OCI-LY1 (cell line): ENCODE measurements around the gene PDSS1.
"Not testable (repeated sequence)": the region's sequence is repeated elsewhere in the genome, so short reads cannot be mapped to it uniquely, and the experiment has no call there.

Experiments
- H2AFZ ChIP-seq: fragments of 200-600 bp; sonication (generic), shearing (Covaris generic); 2 replicates; pipeline ENCODE4 v1.6.0; 2014; ENCODE audit warnings: antibody characterized with exemption, mild to moderate bottlenecking, low read length
- H3F3A ChIP-seq: fragments of 200-600 bp; sonication (generic), shearing (Covaris generic); 2 replicates; pipeline ENCODE4 v1.6.0; 2014; ENCODE audit warnings: mild to moderate bottlenecking, antibody characterized with exemption, low read length, moderate library complexity; ENCODE audit not compliant: insufficient read depth
- H3K27ac ChIP-seq: fragments of 200-600 bp; sonication (generic); 2 replicates; pipeline ENCODE4 v1.5.1; 2014; ENCODE audit warnings: low read length, mixed run types, mild to moderate bottlenecking, low read depth; ENCODE audit not compliant: poor library complexity, severe bottlenecking
- H3K27me3 ChIP-seq: fragments of 200-600 bp; sonication (generic); 2 replicates; pipeline ENCODE4 v1.6.0; 2014; ENCODE audit warnings: antibody characterized with exemption, mild to moderate bottlenecking, low read length, moderate library complexity; ENCODE audit not compliant: insufficient read depth
- H3K36me3 ChIP-seq: fragments of 200-600 bp; sonication (generic); 2 replicates; pipeline ENCODE4 v1.6.1; 2014; ENCODE audit warnings: mild to moderate bottlenecking, antibody characterized with exemption, low read length, moderate library complexity, mixed read lengths; ENCODE audit not compliant: insufficient read depth
- H3K4me1 ChIP-seq: fragments of 200-600 bp; sonication (generic); 2 replicates; pipeline ENCODE4 v1.5.1; 2014; ENCODE audit warnings: mild to moderate bottlenecking, low read length, moderate library complexity; ENCODE audit not compliant: insufficient read depth, severe bottlenecking
- H3K4me2 ChIP-seq: fragments of 200-600 bp; sonication (generic), shearing (Covaris generic); 2 replicates; pipeline ENCODE4 v1.6.1; 2014; ENCODE audit warnings: low read length
- H3K4me3 ChIP-seq: fragments of 200-600 bp; sonication (generic); 2 replicates; pipeline ENCODE4 v1.5.1; 2014; ENCODE audit warnings: low read length, low read depth, mild to moderate bottlenecking, mixed read lengths; ENCODE audit not compliant: poor library complexity, severe bottlenecking
- H3K79me2 ChIP-seq: fragments of 200-600 bp; shearing (Covaris generic); 2 replicates; pipeline ENCODE4 v1.6.1; 2016; ENCODE audit warnings: mixed run types, low read length, mixed read lengths; ENCODE audit not compliant: insufficient read depth
- H3K9ac ChIP-seq: fragments of 200-600 bp; sonication (generic), shearing (Covaris generic); 2 replicates; pipeline ENCODE4 v1.6.1; 2014; ENCODE audit warnings: mild to moderate bottlenecking, low read length, mixed read lengths
- H3K9me2 ChIP-seq: fragments of 200-600 bp; sonication (generic), shearing (Covaris generic); 2 replicates; pipeline ENCODE4 v1.6.1; 2014; ENCODE audit warnings: low read depth, mild to moderate bottlenecking, low read length, mixed read lengths
- H3K9me3 ChIP-seq: fragments of 200-600 bp; shearing (Covaris generic); 2 replicates; pipeline ENCODE4 v1.6.1; 2014; ENCODE audit warnings: low read length, mixed read lengths
- H4K20me1 ChIP-seq: fragments of 200-600 bp; sonication (generic), shearing (Covaris generic); 2 replicates; pipeline ENCODE4 v1.6.0; 2016; ENCODE audit warnings: mild to moderate bottlenecking, low read length; ENCODE audit not compliant: insufficient read depth
- EZH2 ChIP-seq: fragments of 200-600 bp; sonication (generic), shearing (Covaris generic); IDR thresholded peaks from 2 replicates; pipeline ENCODE4 v1.8.0; 2017; ENCODE audit warnings: borderline replicate concordance, mixed run types, mild to moderate bottlenecking, antibody characterized with exemption, low read length, moderate library complexity, mixed read lengths
- TF ChIP-seq, protein P1 (sequence below): fragments of 200-600 bp; sonication (generic), shearing (Covaris generic); IDR thresholded peaks from 2 replicates; pipeline ENCODE4 v1.5.1; 2017; ENCODE audit warnings: mild to moderate bottlenecking, antibody characterized with exemption, low read length, moderate library complexity, mixed read lengths

PDSS1 gene

DNA sequence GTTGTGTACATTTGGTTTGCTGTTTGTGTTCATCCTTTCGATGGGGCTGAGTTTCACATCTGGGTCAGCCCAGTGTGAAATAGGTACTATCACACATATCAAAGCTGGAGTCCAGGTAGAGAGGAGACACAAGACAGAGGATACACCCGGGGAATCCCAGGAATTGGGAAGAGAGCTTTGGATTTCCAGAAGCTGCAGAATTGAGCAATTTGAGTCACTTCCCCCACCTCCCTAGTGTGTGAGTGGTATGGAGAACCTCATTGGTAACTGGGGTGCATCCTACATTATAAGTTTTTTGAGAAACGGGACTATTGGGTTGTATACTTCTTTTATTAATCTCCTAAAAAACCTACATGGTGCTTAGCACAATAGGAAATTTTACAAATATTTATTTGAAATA is 12.1 kb upstream of the PDSS1 start:
- Histone ChIP-seq H3K9me3 (no peaks in the 10 kb centered on the region), H3K9ac (0 out of 2 replicates have a peak overlapping the region, but pooled peaks have one; percentile 33), H3K4me2 (peak overlapping the region; percentile 36; the same call in 1 of the 2 replicates), H4K20me1 (no peaks in the 10 kb centered on the region), H2AFZ (no peak overlapping the region; the same call in 1 of the 2 replicates), H3K79me2 (no peaks in the 10 kb centered on the region), H3K27me3 (no peaks in the 10 kb centered on the region), H3K36me3 (no peaks in the 10 kb centered on the region), H3K4me1 (peaks cover 6% of the 10 kb centered on the region), H3K27ac (no peak overlapping the region), H3K9me2 (no peaks in the 10 kb centered on the region), H3F3A (no peaks in the 10 kb centered on the region), H3K4me3 (no peak overlapping the region)
- TF ChIP-seq, protein P1, sequence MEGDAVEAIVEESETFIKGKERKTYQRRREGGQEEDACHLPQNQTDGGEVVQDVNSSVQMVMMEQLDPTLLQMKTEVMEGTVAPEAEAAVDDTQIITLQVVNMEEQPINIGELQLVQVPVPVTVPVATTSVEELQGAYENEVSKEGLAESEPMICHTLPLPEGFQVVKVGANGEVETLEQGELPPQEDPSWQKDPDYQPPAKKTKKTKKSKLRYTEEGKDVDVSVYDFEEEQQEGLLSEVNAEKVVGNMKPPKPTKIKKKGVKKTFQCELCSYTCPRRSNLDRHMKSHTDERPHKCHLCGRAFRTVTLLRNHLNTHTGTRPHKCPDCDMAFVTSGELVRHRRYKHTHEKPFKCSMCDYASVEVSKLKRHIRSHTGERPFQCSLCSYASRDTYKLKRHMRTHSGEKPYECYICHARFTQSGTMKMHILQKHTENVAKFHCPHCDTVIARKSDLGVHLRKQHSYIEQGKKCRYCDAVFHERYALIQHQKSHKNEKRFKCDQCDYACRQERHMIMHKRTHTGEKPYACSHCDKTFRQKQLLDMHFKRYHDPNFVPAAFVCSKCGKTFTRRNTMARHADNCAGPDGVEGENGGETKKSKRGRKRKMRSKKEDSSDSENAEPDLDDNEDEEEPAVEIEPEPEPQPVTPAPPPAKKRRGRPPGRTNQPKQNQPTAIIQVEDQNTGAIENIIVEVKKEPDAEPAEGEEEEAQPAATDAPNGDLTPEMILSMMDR = no peak
- TF ChIP-seq EZH2 = no peak

DNA sequence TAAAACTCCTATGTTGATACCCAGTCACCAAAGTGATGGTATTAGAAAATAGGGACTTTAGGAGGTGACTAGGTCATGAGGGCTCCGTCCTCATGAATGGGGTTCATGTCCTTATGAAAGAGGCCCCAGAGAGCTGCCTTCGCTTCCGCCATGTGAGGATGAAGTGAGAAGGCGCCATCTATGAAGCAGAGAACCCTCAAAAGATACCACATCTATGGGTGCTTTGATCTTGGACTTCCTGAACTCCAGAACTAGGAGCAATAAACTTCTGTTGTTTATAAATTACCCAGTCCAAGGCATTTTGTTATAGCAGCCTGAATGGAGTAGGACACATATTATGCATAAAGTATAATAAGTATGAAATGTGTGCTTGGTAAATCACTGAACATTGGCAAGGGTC is 8.1 kb upstream of the PDSS1 start:
- Histone ChIP-seq H3K9me2 (no peaks in the 10 kb centered on the region), H3K9ac (no peak overlapping the region), H3K4me1 (peaks cover 6% of the 10 kb centered on the region), H3K4me3 (no peak overlapping the region), H3K9me3 (no peaks in the 10 kb centered on the region), H3K79me2 (no peaks in the 10 kb centered on the region), H4K20me1 (no peaks in the 10 kb centered on the region), H3F3A (no peaks in the 10 kb centered on the region), H2AFZ (no peak overlapping the region), H3K36me3 (no peaks in the 10 kb centered on the region), H3K27ac (no peak overlapping the region), H3K27me3 (no peaks in the 10 kb centered on the region), H3K4me2 (no peak overlapping the region)
- TF ChIP-seq, protein P1 = no peak

DNA sequence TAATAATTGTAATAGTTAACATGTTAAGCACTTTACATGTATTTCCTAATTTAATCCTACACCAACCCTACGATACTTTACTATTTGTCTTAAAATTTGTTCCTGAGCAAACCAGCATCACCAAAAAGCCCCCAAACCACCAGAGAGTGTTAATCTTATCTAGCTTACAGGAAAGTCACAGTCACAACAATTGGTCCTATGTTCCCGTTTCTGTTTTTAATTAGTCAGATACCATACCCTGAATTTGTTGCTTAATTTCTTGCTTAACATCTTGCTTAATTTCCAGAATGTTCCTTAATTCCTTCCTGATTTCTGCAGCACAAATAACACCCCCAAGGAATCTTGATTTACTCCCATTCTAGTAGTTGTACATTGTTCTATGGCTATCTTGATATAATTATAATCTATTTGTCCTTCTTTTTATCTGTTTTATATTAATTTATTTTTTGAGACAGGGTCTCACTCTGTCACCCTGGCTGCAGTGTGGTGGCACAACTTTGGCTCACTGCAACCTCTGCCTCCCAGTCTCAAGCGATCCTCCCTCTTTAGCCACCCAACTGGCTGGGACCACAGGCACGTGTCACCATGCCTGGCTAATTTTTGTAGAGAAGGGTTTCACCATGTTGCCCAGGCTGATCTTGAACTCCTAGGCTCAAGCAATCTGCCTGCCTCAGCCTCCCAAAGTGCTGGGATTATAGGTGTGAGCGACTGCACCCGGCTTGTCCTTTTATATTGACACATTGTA is 6.6 kb upstream of the PDSS1 start:
- Histone ChIP-seq H3K27ac (no peak overlapping the region), H3K9me3 (no peaks in the 10 kb centered on the region), H3K36me3 (no peaks in the 10 kb centered on the region), H3K9ac (no peak overlapping the region), H3K4me2 (no peak overlapping the region), H2AFZ (no peak overlapping the region), H3K4me1 (no peaks in the 10 kb centered on the region), H3K79me2 (no peaks in the 10 kb centered on the region), H4K20me1 (no peaks in the 10 kb centered on the region), H3K27me3 (no peaks in the 10 kb centered on the region), H3K9me2 (no peaks in the 10 kb centered on the region), H3K4me3 (no peak overlapping the region), H3F3A (no peaks in the 10 kb centered on the region)
- no peak for TF ChIP-seq EZH2
- TF ChIP-seq, protein P1 = no peak

DNA sequence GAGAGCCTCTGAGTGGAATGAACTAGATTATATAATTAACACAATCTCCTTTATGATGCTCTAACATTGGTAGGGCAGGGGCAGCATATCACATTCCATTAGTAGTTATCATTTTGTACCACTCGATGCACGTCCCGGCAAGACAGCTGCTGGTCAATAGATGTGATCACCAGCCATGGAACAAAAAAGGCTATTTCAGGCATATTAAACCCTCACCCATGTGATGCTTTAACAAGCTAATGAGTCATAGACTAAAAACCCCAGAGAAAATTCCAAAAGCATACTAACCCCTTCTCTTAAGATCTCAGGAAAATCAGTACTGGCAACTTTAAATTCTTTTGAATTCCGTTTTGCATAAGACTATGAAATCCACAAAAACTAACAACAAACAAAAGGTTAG is 3.0 kb upstream of the PDSS1 start:
- H2AFZ ChIP-seq, H3F3A ChIP-seq, H3K9ac ChIP-seq, H3K36me3 ChIP-seq, H3K27me3 ChIP-seq, H3K4me2 ChIP-seq, H3K27ac ChIP-seq, H4K20me1 ChIP-seq, H3K4me3 ChIP-seq, H3K9me3 ChIP-seq, H3K9me2 ChIP-seq: not testable (repeated sequence)
- H3K79me2 ChIP-seq = peaks cover 19% of the 10 kb centered on the region
- H3K4me1 ChIP-seq = peaks cover 23% of the 10 kb centered on the region
